ENCODE results near the gene C19orf67. TPM values are rescaled to one million over a fixed set of nuclear protein-coding genes. Genes with fewer than 3 reads are reported as not detected.
"Not testable (repeated sequence)": the region's sequence is repeated elsewhere in the genome, so short reads cannot be mapped to it uniquely, and the experiment has no call there.

The C19orf67 gene
- total RNA-seq, 1 donor from 2014 or later, result not detected

GRCh38 chr19:14062558-14062855, 23.1 kb downstream of the C19orf67 start:
- DNase-seq (ENCODE audit: low spot score) (no peak), ATAC-seq (no peak)
- intact Hi-C loops (cut with DNase I), result no loop called here

GRCh38 chr19:14061751-14062557, 23.6 kb downstream of the C19orf67 start, which contains the start of gene PALM3:
Gene PALM3 (minus strand): TSS chr19:14062076. CDS start chr19:14061980, 96 bp downstream.
- DNase-seq (ENCODE audit: low spot score) (no peak), ATAC-seq (no peak)
- intact Hi-C loops (cut with DNase I), result no loop called here

DNA sequence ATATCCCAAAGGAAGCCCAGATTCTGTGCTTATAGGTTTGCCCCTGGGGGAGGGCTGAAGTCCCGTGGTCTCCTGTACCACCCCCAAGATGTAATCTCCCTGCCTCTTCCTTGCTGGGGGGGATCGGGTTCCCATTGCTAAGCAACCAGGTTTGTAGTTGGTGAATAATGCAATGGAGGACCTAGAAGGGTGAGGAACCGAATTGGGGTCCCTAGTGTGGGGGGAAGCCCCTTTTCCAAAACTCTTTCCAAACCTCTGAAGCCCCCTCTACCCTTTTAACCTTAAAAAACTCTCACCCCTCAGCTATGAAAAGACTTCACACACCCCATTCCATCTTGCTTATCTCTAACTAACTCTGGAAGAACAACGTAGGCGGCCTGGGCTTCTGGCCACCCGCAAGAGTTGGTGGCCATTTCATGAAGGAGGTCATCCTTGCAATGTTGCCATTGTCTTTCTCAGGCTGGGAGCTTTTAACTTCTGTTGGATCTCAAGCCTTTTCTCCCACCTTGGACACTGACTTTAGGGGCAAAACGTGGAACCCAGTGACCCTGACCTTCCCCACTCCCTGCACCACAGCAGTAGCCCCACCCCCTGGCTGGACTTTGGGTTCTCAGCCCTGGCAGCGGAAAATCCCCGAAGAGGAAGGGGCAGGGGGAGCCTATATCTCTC, 24.4 kb downstream of the C19orf67 start:
- ATAC-seq (no peak), DNase-seq (ENCODE audit: low spot score) (no peak)
- intact Hi-C loops (cut with DNase I), result no loop called here

GRCh38 chr19:14059652-14060155, 25.9 kb downstream of the C19orf67 start:
- ATAC-seq (no peak), DNase-seq (ENCODE audit: low spot score) (no peak)
- intact Hi-C loops (cut with DNase I), result loop anchor here (5.0 kb wide), 1 partner anchor 177 kb away; no protein-coding TSS in a partner anchor

GRCh38 chr19:14059093-14059480, 26.5 kb downstream of the C19orf67 start:
- DNase-seq (ENCODE audit: low spot score) (peak; percentile 67), ATAC-seq (no peak)
- intact Hi-C loops (cut with DNase I), result loop anchor here (5.0 kb wide), 1 partner anchor 177 kb away; no protein-coding TSS in a partner anchor

DNA sequence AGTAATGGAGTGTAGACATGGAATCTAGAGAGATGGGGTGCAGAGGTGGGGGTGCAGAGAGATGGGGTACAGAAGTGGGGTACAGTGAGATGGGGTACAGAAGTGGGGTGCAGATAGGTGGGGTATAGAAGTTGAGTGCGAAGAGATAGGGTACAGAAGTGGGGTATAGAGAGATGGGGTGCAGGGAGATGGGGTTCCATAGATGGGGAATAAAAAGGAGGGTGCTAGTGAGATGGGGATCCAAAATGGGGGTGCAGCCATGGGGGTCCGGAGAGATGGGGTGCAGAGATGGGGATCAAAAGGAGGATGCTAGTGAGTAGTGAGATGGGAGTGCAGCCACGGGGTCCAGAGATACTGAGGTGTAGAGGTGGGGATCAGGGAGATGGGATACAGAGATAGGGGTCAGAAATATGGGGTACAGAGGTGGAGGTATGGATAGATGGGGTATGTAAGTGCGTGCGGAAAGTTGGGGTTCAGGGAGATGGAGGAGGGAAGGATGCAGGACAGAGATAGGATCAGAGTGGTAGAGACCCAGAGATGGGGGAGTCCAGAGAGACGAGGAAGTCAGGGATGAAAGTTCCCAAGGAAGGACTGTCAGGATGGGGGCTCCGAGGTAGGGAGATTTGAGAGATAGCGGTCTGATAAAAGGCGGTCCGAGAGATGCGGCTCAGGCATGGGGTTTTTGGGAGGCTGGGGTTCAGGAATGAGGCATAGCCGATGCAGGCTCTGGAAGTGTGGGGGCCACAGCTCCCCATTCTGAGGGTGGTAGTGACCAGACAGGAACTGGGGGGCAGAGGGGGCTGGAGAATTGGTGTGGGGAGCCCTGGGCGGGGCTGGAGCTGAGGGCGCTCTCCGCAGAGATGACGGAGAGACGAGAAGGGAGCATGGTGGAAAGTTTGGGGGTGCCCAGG, 27.1 kb downstream of the C19orf67 start:
- intact Hi-C loops (cut with DNase I), result loop anchor here (5.0 kb wide), 1 partner anchor 176 kb away; no protein-coding TSS in a partner anchor
- no peak for ATAC-seq
- no peak for DNase-seq (ENCODE audit: low spot score)

DNA sequence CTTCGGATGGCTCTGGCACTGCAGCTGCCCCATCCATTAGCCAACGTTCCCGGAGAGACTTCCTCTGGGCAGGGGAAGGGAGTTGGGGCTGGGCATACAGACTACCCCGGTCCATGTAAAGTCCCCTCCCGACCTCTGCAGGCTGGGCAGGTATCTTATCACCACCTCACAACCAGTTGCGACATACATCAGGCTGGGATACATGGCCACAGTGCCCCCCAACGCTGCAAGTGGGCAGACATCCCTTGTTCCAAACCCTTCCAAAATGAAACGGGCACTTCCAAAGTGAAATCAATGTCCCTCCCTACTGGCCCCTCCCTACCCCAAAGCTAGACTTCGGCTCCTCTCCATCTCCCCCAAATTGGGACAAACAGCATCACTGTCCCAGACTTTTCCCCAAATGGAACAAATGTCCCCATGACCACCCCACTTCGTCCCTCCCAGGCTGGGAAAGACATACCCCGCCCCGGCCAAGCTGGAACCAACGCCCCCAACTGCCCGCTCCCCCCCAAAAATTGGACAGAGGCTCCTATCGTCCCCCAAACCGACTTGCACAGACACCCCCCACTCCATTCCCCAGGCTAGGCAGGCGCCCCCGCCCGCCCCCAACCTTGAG, 28.7 kb downstream of the C19orf67 start:
- peak; percentile 13 for ATAC-seq

DNA sequence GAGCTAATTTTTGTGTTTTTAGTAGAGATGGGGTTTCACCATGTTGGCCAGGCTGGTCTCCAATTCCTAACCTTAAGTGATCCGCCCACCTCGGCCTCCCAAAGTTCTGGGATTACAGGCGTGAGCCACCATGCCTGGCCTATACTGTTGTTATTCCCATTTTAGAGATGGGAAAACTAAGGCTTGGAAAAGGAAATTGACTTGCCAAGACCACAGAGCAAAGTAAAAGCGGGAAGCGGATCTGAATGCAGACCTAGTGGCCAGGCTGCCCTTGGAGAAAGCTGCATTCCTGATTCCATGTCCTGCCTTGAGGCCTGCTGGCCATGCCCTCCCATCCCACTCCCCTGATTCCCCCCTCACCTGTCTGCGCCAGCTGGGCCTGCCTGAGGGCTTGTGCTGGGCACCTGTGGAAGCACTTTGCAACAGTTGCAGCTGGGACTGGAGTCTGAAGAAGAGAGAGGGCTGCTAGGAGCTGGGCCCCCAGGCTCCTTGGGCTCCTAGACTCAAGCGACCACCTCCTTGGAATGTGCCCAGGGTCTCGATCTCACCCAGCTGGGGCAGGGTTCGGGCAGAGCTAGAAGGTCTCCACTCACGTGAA, 29.4 kb downstream of the C19orf67 start:
- peak; percentile 11 for ATAC-seq
- intact Hi-C loops (cut with DNase I), result loop anchor here (5.0 kb wide), 1 partner anchor 174 kb away; no protein-coding TSS in a partner anchor
- DNase-seq (ENCODE audit: low spot score), result no peak

More for the DNA sequence above, 28.7 kb downstream of the C19orf67 start:
- intact Hi-C loops (cut with DNase I), result loop anchor here (5.0 kb wide), 1 partner anchor 175 kb away; no protein-coding TSS in a partner anchor
- no peak for DNase-seq (ENCODE audit: low spot score)

DNA sequence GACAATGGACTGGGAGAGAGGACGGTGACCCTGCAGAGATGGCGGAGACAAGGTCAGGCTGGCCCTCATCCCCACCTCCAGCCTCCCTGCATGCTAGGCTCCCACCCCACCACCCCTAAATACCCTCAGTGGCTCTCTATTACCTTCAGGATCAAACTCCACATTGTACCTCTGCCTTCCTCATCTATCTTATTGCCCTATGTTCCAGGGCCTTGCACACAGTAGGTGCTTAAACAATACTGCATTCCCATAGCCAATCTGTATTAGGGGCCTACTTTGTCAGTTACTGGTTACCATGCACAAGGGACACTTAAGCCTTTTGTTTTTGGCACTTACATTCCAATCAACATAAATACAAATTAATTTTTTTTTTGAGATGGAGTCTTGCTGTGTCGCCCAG, 30.2 kb downstream of the C19orf67 start:
- intact Hi-C loops (cut with DNase I), result loop anchor here (5.0 kb wide), 1 partner anchor 173 kb away; no protein-coding TSS in a partner anchor

DNA sequence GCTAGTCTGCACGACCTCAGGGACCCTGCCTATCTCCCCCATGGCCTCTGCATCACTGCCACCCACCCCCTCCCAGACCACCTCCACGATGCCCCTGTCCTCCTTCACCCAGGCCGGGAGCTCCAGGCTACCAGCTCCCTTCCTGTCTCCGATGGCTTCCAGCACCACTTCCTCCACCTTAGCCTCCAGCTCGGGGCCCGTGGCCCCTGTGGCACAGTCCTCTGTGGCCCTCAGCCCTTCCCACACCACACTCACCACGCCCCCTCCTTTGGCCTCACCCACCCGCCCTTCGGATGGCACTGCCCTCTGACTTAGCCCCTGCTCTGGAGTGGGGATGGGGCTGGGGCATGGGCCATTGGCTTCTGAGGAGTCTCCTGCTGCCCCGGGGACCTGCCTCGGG, 30.9 kb downstream of the C19orf67 start:
- ATAC-seq (no peak), DNase-seq (ENCODE audit: low spot score) (no peak)
- intact Hi-C loops (cut with DNase I), result loop anchor here (5.0 kb wide), 1 partner anchor 172 kb away; no protein-coding TSS in a partner anchor

More for the DNA sequence above, 30.2 kb downstream of the C19orf67 start:
- DNase-seq (ENCODE audit: low spot score), result no peak
- ATAC-seq, result no peak

DNA sequence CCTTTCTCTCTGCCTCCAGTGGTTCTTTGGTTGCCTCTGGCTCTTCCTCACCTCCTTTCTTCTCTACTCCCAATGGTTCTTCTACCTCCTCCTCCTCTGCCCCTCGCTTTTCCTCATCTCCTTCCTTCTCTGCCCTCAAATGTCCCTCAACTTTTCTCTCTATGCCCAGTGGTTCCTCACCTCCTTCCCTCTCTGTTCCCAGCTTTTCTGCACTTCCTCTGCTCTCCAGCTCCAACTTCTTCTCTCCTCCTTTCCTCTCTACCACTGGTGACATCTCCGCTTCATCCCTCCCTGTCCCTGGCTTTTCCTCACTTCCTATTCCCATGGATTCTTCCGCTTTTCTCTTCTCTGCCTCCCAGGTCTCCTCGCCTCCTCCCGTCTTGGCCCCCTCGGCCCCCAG, 31.5 kb downstream of the C19orf67 start:
- intact Hi-C loops (cut with DNase I), result no loop called here
- ATAC-seq, result no peak
- no peak for DNase-seq (ENCODE audit: low spot score)

- intact Hi-C loops (cut with DNase I), result no loop called here
- DNase-seq (ENCODE audit: low spot score), result no peak
- no peak for ATAC-seq
Measured at GRCh38 chr19:14053500-14053899, 32.1 kb downstream of the C19orf67 start.

- ATAC-seq, result no peak
- no peak for DNase-seq (ENCODE audit: low spot score)
- intact Hi-C loops (cut with DNase I), result no loop called here
Measured at GRCh38 chr19:14053032-14053431, 32.6 kb downstream of the C19orf67 start.

- DNase-seq (ENCODE audit: low spot score), result no peak
- intact Hi-C loops (cut with DNase I), result no loop called here
- no peak for ATAC-seq
Measured at GRCh38 chr19:14052470-14052869, 33.1 kb downstream of the C19orf67 start.

GRCh38 chr19:14051980-14052379, 33.6 kb downstream of the C19orf67 start:
- DNase-seq (ENCODE audit: low spot score) (no peak), ATAC-seq (no peak)
- intact Hi-C loops (cut with DNase I), result no loop called here

DNA sequence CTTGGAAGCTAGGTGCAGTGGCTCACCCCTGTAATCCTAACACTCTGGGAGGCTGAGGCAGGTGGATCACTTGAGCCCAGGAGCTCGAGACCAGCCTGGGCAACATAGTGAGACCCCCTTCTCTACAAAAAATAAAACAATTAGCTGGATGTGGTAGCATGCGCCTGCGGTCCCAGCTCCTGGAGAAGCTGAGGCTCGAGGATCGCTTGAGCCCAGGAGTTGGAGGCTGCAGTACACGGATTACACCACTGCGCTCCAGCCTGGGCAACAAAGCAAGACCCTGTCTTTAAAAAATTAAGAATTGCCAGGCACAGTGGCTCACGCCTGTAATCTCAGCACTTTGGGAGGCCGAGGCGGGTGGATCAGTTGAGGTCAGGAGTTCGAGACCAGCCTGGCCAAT, 34.6 kb downstream of the C19orf67 start:
- DNase-seq (ENCODE audit: low spot score); ATAC-seq; intact Hi-C loops (cut with DNase I): not testable (repeated sequence)

- no peak for ATAC-seq
- intact Hi-C loops (cut with DNase I), result no loop called here
- no peak for DNase-seq (ENCODE audit: low spot score)
Measured at GRCh38 chr19:14050512-14050911, 35.1 kb downstream of the C19orf67 start.
